Trophoblast cell (in vitro differentiated cells and primary cell): ENCODE measurements around the gene CACNA1I.

Experiments used
- DNase-seq, 2 donors: peaks; one replicate each; pipeline ENCODE4 v3.0.0-alpha.2; 2016
- H2AFZ ChIP-seq: 2 replicates; pipeline ENCODE4 v1.6.1; 2013; ENCODE audit warnings: low read length, moderate library complexity, mild to moderate bottlenecking; ENCODE audit not compliant: insufficient read depth, poor library complexity
- H2AK5ac ChIP-seq: 2 replicates; pipeline ENCODE4 v1.6.1; 2013; ENCODE audit warnings: mild to moderate bottlenecking, low read length
- H2BK120ac ChIP-seq: 2 replicates; pipeline ENCODE4 v1.6.1; 2013; ENCODE audit warnings: low read length, mild to moderate bottlenecking, moderate library complexity; ENCODE audit not compliant: insufficient read depth, poor library complexity
- H2BK12ac ChIP-seq: 2 replicates; pipeline ENCODE4 v1.6.1; 2013; ENCODE audit warnings: mild to moderate bottlenecking, low read length, moderate library complexity
- H2BK5ac ChIP-seq: 2 replicates; pipeline ENCODE4 v1.6.1; 2013; ENCODE audit warnings: low read length, low read depth, moderate library complexity, mild to moderate bottlenecking; ENCODE audit not compliant: poor library complexity
- H3K14ac ChIP-seq: 2 replicates; pipeline ENCODE4 v1.6.1; 2013; ENCODE audit warnings: mild to moderate bottlenecking, low read length
- H3K18ac ChIP-seq: 2 replicates; pipeline ENCODE4 v1.6.1; 2013; ENCODE audit warnings: mild to moderate bottlenecking, low read length
- H3K23ac ChIP-seq: 2 replicates; pipeline ENCODE4 v1.6.1; 2013; ENCODE audit warnings: low read length
- H3K27ac ChIP-seq: 2 replicates; pipeline ENCODE4 v1.5.1; 2013; ENCODE audit warnings: low read depth, mild to moderate bottlenecking, inconsistent platforms, low read length, moderate library complexity
- H3K27me3 ChIP-seq: 2 replicates; pipeline ENCODE4 v1.6.1; 2013; ENCODE audit warnings: inconsistent platforms, mild to moderate bottlenecking, low read length, moderate library complexity; ENCODE audit not compliant: insufficient read depth
- H3K36me3 ChIP-seq, 2 experiments: 1 replicate in 1 of 2; 2 replicates in 1 of 2; pipeline ENCODE4 v1.6.1; 2013; ENCODE audit warnings: low read length in 2 of 2, mild to moderate bottlenecking in 2 of 2, moderate library complexity in 1 of 2; ENCODE audit not compliant: insufficient read depth in 2 of 2, control insufficient read depth in 1 of 2
- H3K4ac ChIP-seq: 2 replicates; pipeline ENCODE4 v1.6.1; 2013; ENCODE audit warnings: low read depth, mild to moderate bottlenecking, low read length, moderate library complexity
- H3K4me1 ChIP-seq, 2 experiments: 1 replicate in 1 of 2; 2 replicates in 1 of 2; pipeline ENCODE4 v1.6.1; 2013; ENCODE audit warnings: low read length in 2 of 2, mild to moderate bottlenecking in 2 of 2, moderate library complexity in 1 of 2; ENCODE audit not compliant: insufficient read depth in 2 of 2, control insufficient read depth in 1 of 2
- H3K4me2 ChIP-seq: 2 replicates; pipeline ENCODE4 v1.6.1; 2013; ENCODE audit warnings: inconsistent platforms, mild to moderate bottlenecking, low read length, moderate library complexity
- H3K4me3 ChIP-seq: 2 replicates; pipeline ENCODE4 v1.5.1; 2013; ENCODE audit warnings: mild to moderate bottlenecking, low read depth, low read length, inconsistent platforms
- H3K79me1 ChIP-seq: one replicate; pipeline ENCODE4 v1.6.1; 2013; ENCODE audit warnings: low read length
- H3K79me2 ChIP-seq: 2 replicates; pipeline ENCODE4 v1.6.1; 2013; ENCODE audit warnings: low read length, mild to moderate bottlenecking; ENCODE audit not compliant: control insufficient read depth, insufficient read depth, poor library complexity
- H3K9ac ChIP-seq: 2 replicates; pipeline ENCODE4 v1.6.1; 2013; ENCODE audit warnings: mild to moderate bottlenecking, low read length
- H3K9me3 ChIP-seq: 2 replicates; pipeline ENCODE4 v1.6.1; 2013; ENCODE audit warnings: low read depth, mild to moderate bottlenecking, control low read depth, inconsistent platforms, low read length; ENCODE audit not compliant: insufficient read depth
- H4K12ac ChIP-seq: 2 replicates; pipeline ENCODE4 v1.6.1; 2013; ENCODE audit warnings: low read depth, mild to moderate bottlenecking, low read length, moderate library complexity
- H4K8ac ChIP-seq: 2 replicates; pipeline ENCODE4 v1.6.1; 2013; ENCODE audit warnings: low read depth, mild to moderate bottlenecking, low read length, moderate library complexity
- H4K91ac ChIP-seq: one replicate; pipeline ENCODE4 v1.6.1; 2013; ENCODE audit warnings: low read depth, mild to moderate bottlenecking, low read length, moderate library complexity
- WGBS: extraction: QIAGEN DNeasy Blood & Tissue Kit; methylation state at CpG from one replicate; pipeline ENCODE4 v1.1.7; 2013; ENCODE audit warnings: missing lambda C conversion rate; ENCODE audit not compliant: insufficient read length, insufficient coverage; ENCODE audit errors: extremely low coverage; 5-methylcytosine and 5-hydroxymethylcytosine counted together

Gene CACNA1I

GRCh38 chr22:39718206-39718605, 147.7 kb downstream of the CACNA1I start:
- Histone ChIP-seq H3K36me3 (no peaks in the 10 kb centered on the region), H3K23ac (no peak overlapping the region), H3K14ac (no peak overlapping the region), H3K79me2 (no peaks in the 10 kb centered on the region), H3K4me1 (peaks cover 0 to under 1% of the 10 kb centered on the region in 2 experiments), H3K4me2 (no peak overlapping the region), H2AK5ac (no peak overlapping the region), H4K12ac (no peak overlapping the region), H3K9me3 (no peaks in the 10 kb centered on the region), H4K8ac (no peak overlapping the region), H2AFZ (no peak overlapping the region), H3K4me3 (no peak overlapping the region), H2BK5ac (no peak overlapping the region), H3K79me1 (no peaks in the 10 kb centered on the region), H2BK12ac (no peak overlapping the region), H4K91ac (no peak overlapping the region), H3K4ac (no peak overlapping the region), H3K27me3 (no peaks in the 10 kb centered on the region), H3K27ac (no peak overlapping the region), H2BK120ac (no peak overlapping the region), H3K9ac (no peak overlapping the region), H3K18ac (no peak overlapping the region)
- no CpG with 5 or more reads among the region's 7 CpGs for WGBS
- no peak for DNase-seq

- Histone ChIP-seq H3K27me3 (no peaks in the 10 kb centered on the region), H2AFZ (no peak overlapping the region), H3K27ac (no peak overlapping the region), H2BK120ac (no peak overlapping the region), H3K14ac (no peak overlapping the region), H2BK12ac (no peak overlapping the region), H3K18ac (no peak overlapping the region), H3K36me3 (no peaks in the 10 kb centered on the region), H3K4me3 (no peak overlapping the region), H3K79me1 (no peaks in the 10 kb centered on the region), H3K4me1 (no peaks in the 10 kb centered on the region), H3K9ac (no peak overlapping the region), H4K8ac (no peak overlapping the region), H3K4ac (no peak overlapping the region), H4K12ac (no peak overlapping the region), H3K79me2 (no peaks in the 10 kb centered on the region), H3K23ac (no peak overlapping the region), H3K9me3 (no peaks in the 10 kb centered on the region), H2BK5ac (no peak overlapping the region), H3K4me2 (no peak overlapping the region), H2AK5ac (no peak overlapping the region), H4K91ac (no peak overlapping the region)
- no CpG with 5 or more reads among the region's 8 CpGs for whole genome bisulfite sequencing
- DNase-seq = no peak
Observed at GRCh38 chr22:39718921-39719475, 148.4 kb downstream of the CACNA1I start.

- H3K4me2 ChIP-seq = no peak overlapping the region
- WGBS = no CpG with 5 or more reads among the region's 15 CpGs
Observed at GRCh38 chr22:39719559-39720450, 149.3 kb downstream of the CACNA1I start.

GRCh38 chr22:39721206-39722031, 150.9 kb downstream of the CACNA1I start:
- no peak overlapping the region for H3K4ac ChIP-seq
- no CpG with 5 or more reads among the region's 9 CpGs for WGBS

More at GRCh38 chr22:39719559-39720450, 149.3 kb downstream of the CACNA1I start:
- Histone ChIP-seq H4K8ac (no peak overlapping the region), H3K9ac (no peak overlapping the region), H3K18ac (no peak overlapping the region), H2AK5ac (no peak overlapping the region), H4K91ac (no peak overlapping the region), H2BK120ac (no peak overlapping the region), H3K9me3 (no peaks in the 10 kb centered on the region), H2AFZ (no peak overlapping the region), H2BK12ac (no peak overlapping the region), H3K79me2 (no peaks in the 10 kb centered on the region), H3K4me1 (no peaks in the 10 kb centered on the region), H3K4me3 (no peak overlapping the region), H3K4ac (no peak overlapping the region), H3K36me3 (no peaks in the 10 kb centered on the region), H3K14ac (no peak overlapping the region), H3K23ac (no peak overlapping the region), H3K27ac (no peak overlapping the region), H3K27me3 (no peaks in the 10 kb centered on the region), H4K12ac (no peak overlapping the region), H3K79me1 (no peaks in the 10 kb centered on the region), H2BK5ac (no peak overlapping the region)
- DNase-seq = no peak

More at GRCh38 chr22:39721206-39722031, 150.9 kb downstream of the CACNA1I start:
- Histone ChIP-seq H2BK120ac (no peak overlapping the region), H2AFZ (no peak overlapping the region), H3K79me2 (no peaks in the 10 kb centered on the region), H3K4me2 (no peak overlapping the region), H2BK5ac (no peak overlapping the region), H3K36me3 (no peaks in the 10 kb centered on the region), H3K4me3 (no peak overlapping the region), H4K12ac (no peak overlapping the region), H2BK12ac (no peak overlapping the region), H4K8ac (no peak overlapping the region), H3K9ac (no peak overlapping the region), H3K9me3 (no peaks in the 10 kb centered on the region), H3K18ac (no peak overlapping the region), H3K27me3 (no peaks in the 10 kb centered on the region), H3K4me1 (no peaks in the 10 kb centered on the region), H4K91ac (no peak overlapping the region), H3K79me1 (no peaks in the 10 kb centered on the region), H3K14ac (no peak overlapping the region), H3K27ac (no peak overlapping the region), H2AK5ac (no peak overlapping the region), H3K23ac (no peak overlapping the region)
- DNase-seq = no peak
